GM18858 (cell line): ENCODE measurements around the gene ELL3.
A peak's percentile ranks its signal among the peaks of the same experiment; 100 is the strongest.
"Not testable (repeated sequence)": the region's sequence is repeated elsewhere in the genome, so short reads cannot be mapped to it uniquely, and the experiment has no call there.

ENCODE experiments used
- ATAC-seq: cut with Tn5 transposase; IDR thresholded peaks from one replicate; pipeline ENCODE4 v1.9.1; 2021; ENCODE audit not compliant: unreplicated experiment

The ELL3 gene

GRCh38 chr15:43776718-43777266 lies at the start of gene ELL3:
TSS of gene ELL3 (minus strand) at chr15:43776966. CDS start at chr15:43776901, 65 bp downstream.
- peak; percentile 8 for ATAC-seq

GRCh38 chr15:43826029-43826507 lies 49.3 kb upstream of the ELL3 start:
- ATAC-seq: no peak

GRCh38 chr15:43825305-43825704 lies 48.5 kb upstream of the ELL3 start:
- ATAC-seq: not testable (repeated sequence)

- ATAC-seq: peak; percentile 65
These were observed 47.8 kb upstream of the ELL3 start, which contains the start of gene MFAP1 for GRCh38 chr15:43824302-43825246. TSS of gene MFAP1 (minus strand) at chr15:43824690. CDS start at chr15:43824569, 121 bp downstream.

GRCh38 chr15:43821505-43821904 lies 44.7 kb upstream of the ELL3 start:
- ATAC-seq: no peak

- ATAC-seq: not testable (repeated sequence)
These were observed 38.3 kb upstream of the ELL3 start for GRCh38 chr15:43815064-43815463.

GRCh38 chr15:43808960-43809678 lies 32.4 kb upstream of the ELL3 start:
- peak; percentile 56 for ATAC-seq

GRCh38 chr15:43808435-43808950 lies 31.7 kb upstream of the ELL3 start:
- no peak for ATAC-seq

- ATAC-seq: not testable (repeated sequence)
These were observed 25.9 kb upstream of the ELL3 start for GRCh38 chr15:43802676-43803075.

GRCh38 chr15:43800286-43801141 lies 23.7 kb upstream of the ELL3 start, which contains the start of gene HYPK:
TSS of gene HYPK (plus strand) at chr15:43800599. CDS start at chr15:43800623, 24 bp downstream.
- peak; percentile 71 for ATAC-seq

GRCh38 chr15:43799945-43800285 lies 23.1 kb upstream of the ELL3 start, which contains the start of gene SERINC4:
TSS of gene SERINC4 (minus strand) at chr15:43800220. CDS start at chr15:43799986, 234 bp downstream.
- ATAC-seq: no peak

GRCh38 chr15:43799209-43799944 lies 22.6 kb upstream of the ELL3 start:
- no peak for ATAC-seq

GRCh38 chr15:43796566-43796965 lies 19.8 kb upstream of the ELL3 start:
- ATAC-seq: no peak

- no peak for ATAC-seq
These were observed 19.2 kb upstream of the ELL3 start for GRCh38 chr15:43795997-43796396.

- no peak for ATAC-seq
These were observed 18.4 kb upstream of the ELL3 start for GRCh38 chr15:43795197-43795596.

GRCh38 chr15:43794269-43795037 lies 17.7 kb upstream of the ELL3 start:
- ATAC-seq: no peak

- no peak for ATAC-seq
These were observed 16.9 kb upstream of the ELL3 start for GRCh38 chr15:43793647-43794046.

GRCh38 chr15:43792761-43793476 lies 16.2 kb upstream of the ELL3 start:
- no peak for ATAC-seq
